IMR-90 (cell line): ENCODE data around the gene COG7. TPM values are rescaled to one million over a fixed set of nuclear protein-coding genes. Genes with fewer than 3 reads are reported as not detected.

ENCODE experiments used
- ATAC-seq: fragments of 200-7000 bp; cut with Tn5 transposase; 2 replicates; pipeline ENCODE4 v1.9.1; 2020; ENCODE audit warnings: low read depth, mild to moderate bottlenecking, moderate library complexity
- BruUV-seq: library from RNA; stranded (reverse); fragments of 400-500 nt; replicated peaks from 2 replicates; lab custom pipeline; 2021; lab: Mats Ljungman, UMichigan
- CTCF ChIA-PET: fragments of 300-600 bp; formaldehyde crosslinking; extraction: SDS; loops from one replicate; lab custom pipeline; 2021; ENCODE audit warnings: antibody characterized with exemption; lab: Yijun Ruan, JAX
- POLR2A ChIA-PET: fragments of 300-600 bp; sonication (Branson Sonifier 250); formaldehyde crosslinking; loops from one replicate; lab custom pipeline; 2022; ENCODE audit warnings: antibody characterized with exemption; ENCODE audit not compliant: unreplicated experiment; lab: Charles Lee
- DNase-seq: peaks from one replicate; pipeline ENCODE4 v3.0.0; 2013
- H2AFZ ChIP-seq: replicated peaks from 2 replicates; pipeline ENCODE3; 2013; ENCODE audit warnings: low read length, mild to moderate bottlenecking; ENCODE audit not compliant: poor library complexity
- H2AK5ac ChIP-seq: 2 replicates; pipeline ENCODE4 v1.6.1; 2013; ENCODE audit warnings: low read depth, low read length, inconsistent platforms
- H2AK9ac ChIP-seq: replicated peaks from 2 replicates; pipeline ENCODE3; 2013; ENCODE audit warnings: mild to moderate bottlenecking, low read depth, low read length, moderate library complexity; ENCODE audit not compliant: poor library complexity
- H2BK120ac ChIP-seq: 2 replicates; pipeline ENCODE4 v1.6.1; 2013; ENCODE audit warnings: low read depth, low read length, inconsistent platforms
- H2BK15ac ChIP-seq: 3 replicates; pipeline ENCODE4 v1.6.1; 2013; ENCODE audit warnings: low read depth, low read length, inconsistent platforms
- H2BK20ac ChIP-seq: 2 replicates; pipeline ENCODE4 v1.6.1; 2013; ENCODE audit warnings: low read depth, mild to moderate bottlenecking, inconsistent platforms, low read length, moderate library complexity
- H2BK5ac ChIP-seq: 2 replicates; pipeline ENCODE4 v1.6.1; 2013; ENCODE audit warnings: mild to moderate bottlenecking, low read depth, low read length, inconsistent platforms; ENCODE audit not compliant: poor library complexity, severe bottlenecking
- H3K14ac ChIP-seq: replicated peaks from 2 replicates; pipeline ENCODE4 v1.6.1; 2013; ENCODE audit warnings: low read depth, low read length, inconsistent platforms
- H3K18ac ChIP-seq: 2 replicates; pipeline ENCODE4 v1.6.1; 2013; ENCODE audit warnings: low read depth, low read length, control low read depth
- H3K23ac ChIP-seq: 2 replicates; pipeline ENCODE4 v1.6.1; 2013; ENCODE audit warnings: low read depth, low read length, inconsistent platforms
- H3K27ac ChIP-seq: 2 replicates; pipeline ENCODE4 v1.5.1; 2013; ENCODE audit warnings: mild to moderate bottlenecking, control low read depth, low read length; ENCODE audit not compliant: insufficient read depth
- H3K27me3 ChIP-seq: 2 replicates; pipeline ENCODE4 v1.6.1; 2013; ENCODE audit warnings: low read length; ENCODE audit not compliant: control insufficient read depth, insufficient read depth
- H3K36me3 ChIP-seq: 2 replicates; pipeline ENCODE4 v1.6.1; 2013; ENCODE audit warnings: low read length, mixed read lengths; ENCODE audit not compliant: control insufficient read depth, insufficient read depth
- H3K4ac ChIP-seq: 2 replicates; pipeline ENCODE4 v1.6.1; 2013; ENCODE audit warnings: low read depth, low read length, inconsistent platforms
- H3K4me1 ChIP-seq: 2 replicates; pipeline ENCODE4 v1.6.1; 2013; ENCODE audit warnings: low read length, mixed read lengths; ENCODE audit not compliant: control insufficient read depth, insufficient read depth
- H3K4me2 ChIP-seq: 2 replicates; pipeline ENCODE4 v1.6.1; 2013; ENCODE audit warnings: low read depth, mild to moderate bottlenecking, control low read depth, low read length, moderate library complexity
- H3K4me3 ChIP-seq: 2 replicates; pipeline ENCODE4 v1.5.1; 2013; ENCODE audit warnings: low read depth, mild to moderate bottlenecking, control low read depth, low read length, moderate library complexity; ENCODE audit not compliant: insufficient read depth
- H3K56ac ChIP-seq: 2 replicates; pipeline ENCODE4 v1.6.1; 2013; ENCODE audit warnings: low read length, inconsistent platforms; ENCODE audit not compliant: insufficient read depth; ENCODE audit errors: extremely low read depth
- H3K79me1 ChIP-seq, 2 experiments: 2 replicates each; pipeline ENCODE4 v1.6.1; 2013; ENCODE audit warnings: low read length in 2 of 2, inconsistent platforms in 1 of 2, low read depth in 1 of 2
- H3K9ac ChIP-seq: 2 replicates; pipeline ENCODE4 v1.6.1; 2013; ENCODE audit warnings: low read depth, low read length, control low read depth
- H3K9me1 ChIP-seq: 2 replicates; pipeline ENCODE4 v1.6.1; 2013; ENCODE audit warnings: low read length, inconsistent platforms; ENCODE audit not compliant: insufficient read depth
- H3K9me3 ChIP-seq: 2 replicates; pipeline ENCODE4 v1.6.1; 2013; ENCODE audit warnings: low read length; ENCODE audit not compliant: control insufficient read depth, insufficient read depth
- H4K20me1 ChIP-seq: 2 replicates; pipeline ENCODE4 v1.6.1; 2013; ENCODE audit warnings: low read length, inconsistent platforms; ENCODE audit not compliant: insufficient read depth
- H4K5ac ChIP-seq: 2 replicates; pipeline ENCODE4 v1.6.1; 2013; ENCODE audit warnings: mild to moderate bottlenecking, low read depth, low read length, control low read depth
- H4K8ac ChIP-seq, 2 experiments: 2 replicates each; pipeline ENCODE4 v1.6.1; 2013; ENCODE audit warnings: low read depth in 2 of 2, low read length in 2 of 2, control low read depth in 1 of 2, inconsistent platforms in 1 of 2
- H4K91ac ChIP-seq: 2 replicates; pipeline ENCODE4 v1.6.1; 2013; ENCODE audit warnings: low read depth, low read length, inconsistent platforms; ENCODE audit not compliant: insufficient read depth
- BHLHE40 ChIP-seq: fragments of 150-350 bp; IDR thresholded peaks from 2 replicates; pipeline ENCODE4 v1.6.1; 2016; ENCODE audit warnings: mild to moderate bottlenecking, low read depth, low read length
- CEBPB ChIP-seq: IDR thresholded peaks from 2 replicates; pipeline ENCODE4 v1.6.1; 2012; ENCODE audit warnings: low read depth, low read length, improper control_type of control experiment
- CHD1 ChIP-seq: IDR thresholded peaks from 2 replicates; pipeline ENCODE4 v1.6.1; 2012; ENCODE audit warnings: low read depth, low read length, improper control_type of control experiment
- MAFK ChIP-seq: IDR thresholded peaks from 2 replicates; pipeline ENCODE4 v1.6.1; 2012; ENCODE audit warnings: low read depth, low read length, improper control_type of control experiment
- MAZ ChIP-seq: IDR thresholded peaks from 2 replicates; pipeline ENCODE4 v1.6.1; 2012; ENCODE audit warnings: low read depth, mild to moderate bottlenecking, low read length, improper control_type of control experiment, moderate library complexity, borderline replicate concordance
- MXI1 ChIP-seq: IDR thresholded peaks from 2 replicates; pipeline ENCODE4 v1.6.1; 2012; ENCODE audit warnings: low read depth, mild to moderate bottlenecking, low read length, moderate library complexity, borderline replicate concordance
- NFE2L2 ChIP-seq: fragments of 150-350 bp; IDR thresholded peaks from 2 replicates; pipeline ENCODE4 v1.6.1; 2016; ENCODE audit warnings: low read depth, mild to moderate bottlenecking, low read length
- POLR2A ChIP-seq: IDR thresholded peaks from 2 replicates; pipeline ENCODE4 v1.6.1; 2012; ENCODE audit warnings: mild to moderate bottlenecking, low read depth, low read length
- RAD21 ChIP-seq: IDR thresholded peaks from 2 replicates; pipeline ENCODE4 v1.6.1; 2012; ENCODE audit warnings: low read length, improper control_type of control experiment
- RCOR1 ChIP-seq: IDR thresholded peaks from 2 replicates; pipeline ENCODE4 v1.6.1; 2012; ENCODE audit warnings: mild to moderate bottlenecking, low read length, improper control_type of control experiment; ENCODE audit not compliant: insufficient replicate concordance
- RFX5 ChIP-seq: IDR thresholded peaks from 2 replicates; pipeline ENCODE4 v1.8.0; 2012; ENCODE audit warnings: low read depth, mild to moderate bottlenecking, low read length, moderate library complexity
- SMC3 ChIP-seq: fragments of 150-350 bp; IDR thresholded peaks from 2 replicates; pipeline ENCODE4 v1.6.1; 2016; ENCODE audit warnings: low read depth, mild to moderate bottlenecking, antibody characterized with exemption, low read length, moderate library complexity
- WGBS, 2 experiments: methylation state at CpG; one replicate each; pipeline versions ENCODE4 v1.1.5 to v1.1.7; 2013; ENCODE audit warnings: missing lambda C conversion rate in 2 of 2; ENCODE audit not compliant: insufficient read length in 1 of 2; ENCODE audit errors: extremely low coverage in 2 of 2; 5-methylcytosine and 5-hydroxymethylcytosine counted together
- dilution Hi-C: fragments of 300-500 bp; cut with HindIII; formaldehyde crosslinking; loops from one replicate; pipeline ENCODE4 v1.14.3; 2018; ENCODE audit warnings: low sequenced_read_pairs; ENCODE audit not compliant: unreplicated experiment
- in situ Hi-C: fragments of 300-500 bp; cut with MboI; formaldehyde crosslinking; loops from 3 replicates; pipeline ENCODE4 v1.14.3; 2019; ENCODE audit warnings: low sequenced_read_pairs, inconsistent platforms, mixed read lengths
- intact Hi-C: fragments of 100-400 bp; cut with micrococcal nuclease; formaldehyde crosslinking; loops from 2 replicates; pipeline ENCODE4 v1.10.0; 2022
- polyA plus RNA-seq, 3 experiments: library from polyadenylated mRNA; depleted of rRNA; stranded (reverse); fragments of >200 nt; gene quantifications; 2 replicates each; pipeline ENCODE4 v1.2.3, GENCODE V29; 2012; ENCODE audit warnings: low replicate concordance in 1 of 3
- total RNA-seq: library from RNA; depleted of rRNA; stranded (reverse); fragments of >200 nt; gene quantifications from 2 replicates; pipeline ENCODE4 v1.2.3, GENCODE V29; 2012
- TF ChIP-seq, protein P1 (sequence below): conservative IDR thresholded peaks from 2 replicates; pipeline ENCODE4 v1.5.1; 2012; ENCODE audit warnings: mild to moderate bottlenecking, low read depth, low read length, improper control_type of control experiment
- TF ChIP-seq, protein P2 (sequence below): fragments of 150-350 bp; IDR thresholded peaks from 2 replicates; pipeline ENCODE4 v1.6.1; 2016; ENCODE audit warnings: low read depth, mild to moderate bottlenecking, low read length, moderate library complexity, borderline replicate concordance
- TF ChIP-seq, protein P3 (sequence below): fragments of 150-350 bp; IDR thresholded peaks from 2 replicates; pipeline ENCODE4 v1.6.1; 2017; ENCODE audit warnings: mild to moderate bottlenecking, antibody characterized with exemption, low read length, low read depth

The COG7 gene
- total and polyA plus RNA-seq, 2 of the 4 experiments (the other 2 are of a cell fraction) = 28.5 to 43.7 TPM

DNA sequence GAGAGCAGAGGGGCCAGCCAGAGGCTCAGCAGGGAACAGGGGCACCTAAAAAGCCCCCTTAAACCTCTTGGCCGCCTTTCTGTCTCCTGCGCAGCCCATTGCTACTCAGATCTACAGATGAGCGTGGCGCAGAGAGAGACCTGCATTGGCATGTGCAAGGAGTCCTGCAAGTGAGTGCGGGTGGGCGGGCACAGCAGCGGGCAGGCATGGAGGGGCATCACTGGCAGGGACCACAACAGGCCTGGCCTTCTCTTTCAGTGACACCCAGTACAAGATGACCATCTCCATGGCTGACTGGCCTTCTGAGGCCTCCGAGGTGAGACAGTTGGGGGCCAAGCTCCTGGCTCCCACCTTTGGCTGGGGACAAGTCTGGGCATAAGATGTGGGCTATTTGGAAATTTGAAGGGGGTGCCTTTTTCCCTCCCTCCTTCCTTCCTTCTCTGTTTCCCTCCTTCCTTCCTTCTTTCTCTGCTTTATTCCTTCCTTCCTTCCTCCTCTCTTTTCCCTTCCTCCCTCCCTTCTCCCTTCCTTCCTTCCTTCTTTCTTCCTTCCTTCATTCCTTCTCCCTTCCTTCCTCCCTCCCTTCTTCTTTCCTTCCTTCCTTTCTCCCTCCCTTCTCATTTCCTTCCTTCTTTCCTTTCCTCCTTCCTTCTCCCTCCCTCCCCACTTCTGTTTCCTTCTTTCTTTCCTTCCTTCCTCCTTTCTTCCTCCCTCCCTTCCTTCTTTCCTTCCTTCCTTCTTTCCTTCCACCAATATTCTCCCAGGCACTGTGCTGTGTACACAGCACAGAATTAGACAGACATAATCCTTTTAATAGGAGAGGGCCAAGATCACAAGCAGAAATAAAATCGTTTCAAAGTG, 75.7 kb downstream of the COG7 start:
- BruUV-seq = no TSS peak
- no peak overlapping the region for H2AK5ac ChIP-seq
- no peak overlapping the region for H3K14ac ChIP-seq
- no peak overlapping the region for H4K5ac ChIP-seq
- H4K8ac ChIP-seq = no peak overlapping the region
- no peak overlapping the region for H2BK5ac ChIP-seq
- ATAC-seq = no peak
- POLR2A ChIA-PET = no interaction called here
- no peak overlapping the region for H2BK15ac ChIP-seq
- no peak overlapping the region for H3K9ac ChIP-seq
- H3K27ac ChIP-seq = no peak overlapping the region
- dilution Hi-C loops (no loop called here), intact Hi-C loops (no loop called here), in situ Hi-C loops (no loop called here)
- DNase-seq = no peak
- H3K18ac ChIP-seq = no peak overlapping the region
- no peak overlapping the region for H3K4me3 ChIP-seq
- H2AFZ ChIP-seq = no peak overlapping the region
- no peaks in the 10 kb centered on the region for H3K9me3 ChIP-seq
- H3K4ac ChIP-seq = no peak overlapping the region
- no peaks in the 10 kb centered on the region for H3K36me3 ChIP-seq
- H2BK20ac ChIP-seq = no peak overlapping the region
- H3K9me1 ChIP-seq = no peaks in the 10 kb centered on the region
- H3K79me1 ChIP-seq = no peaks in the 10 kb centered on the region
- H2AK9ac ChIP-seq = no peak overlapping the region
- peaks cover 4% of the 10 kb centered on the region; the same call in 1 of the 2 replicates for H3K27me3 ChIP-seq
- CTCF ChIA-PET = no interaction called here
- no peak overlapping the region for H3K4me2 ChIP-seq
- no peak overlapping the region for H3K56ac ChIP-seq
- no peak overlapping the region for H2BK120ac ChIP-seq
- H4K91ac ChIP-seq = no peak overlapping the region
- no peak overlapping the region for H3K23ac ChIP-seq
- H4K20me1 ChIP-seq = no peaks in the 10 kb centered on the region
- WGBS, 2 experiments = 79% methylated on average over 4 of the region's 9 CpGs; no CpG with 5 or more reads in 1 of the 2 experiments
- H3K4me1 ChIP-seq = no peaks in the 10 kb centered on the region
- TF ChIP-seq RAD21 = no peak
- TF ChIP-seq MAZ = no peak
- TF ChIP-seq, protein P1, sequence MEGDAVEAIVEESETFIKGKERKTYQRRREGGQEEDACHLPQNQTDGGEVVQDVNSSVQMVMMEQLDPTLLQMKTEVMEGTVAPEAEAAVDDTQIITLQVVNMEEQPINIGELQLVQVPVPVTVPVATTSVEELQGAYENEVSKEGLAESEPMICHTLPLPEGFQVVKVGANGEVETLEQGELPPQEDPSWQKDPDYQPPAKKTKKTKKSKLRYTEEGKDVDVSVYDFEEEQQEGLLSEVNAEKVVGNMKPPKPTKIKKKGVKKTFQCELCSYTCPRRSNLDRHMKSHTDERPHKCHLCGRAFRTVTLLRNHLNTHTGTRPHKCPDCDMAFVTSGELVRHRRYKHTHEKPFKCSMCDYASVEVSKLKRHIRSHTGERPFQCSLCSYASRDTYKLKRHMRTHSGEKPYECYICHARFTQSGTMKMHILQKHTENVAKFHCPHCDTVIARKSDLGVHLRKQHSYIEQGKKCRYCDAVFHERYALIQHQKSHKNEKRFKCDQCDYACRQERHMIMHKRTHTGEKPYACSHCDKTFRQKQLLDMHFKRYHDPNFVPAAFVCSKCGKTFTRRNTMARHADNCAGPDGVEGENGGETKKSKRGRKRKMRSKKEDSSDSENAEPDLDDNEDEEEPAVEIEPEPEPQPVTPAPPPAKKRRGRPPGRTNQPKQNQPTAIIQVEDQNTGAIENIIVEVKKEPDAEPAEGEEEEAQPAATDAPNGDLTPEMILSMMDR = no peak
- TF ChIP-seq RCOR1 = no peak
- TF ChIP-seq, protein P2, sequence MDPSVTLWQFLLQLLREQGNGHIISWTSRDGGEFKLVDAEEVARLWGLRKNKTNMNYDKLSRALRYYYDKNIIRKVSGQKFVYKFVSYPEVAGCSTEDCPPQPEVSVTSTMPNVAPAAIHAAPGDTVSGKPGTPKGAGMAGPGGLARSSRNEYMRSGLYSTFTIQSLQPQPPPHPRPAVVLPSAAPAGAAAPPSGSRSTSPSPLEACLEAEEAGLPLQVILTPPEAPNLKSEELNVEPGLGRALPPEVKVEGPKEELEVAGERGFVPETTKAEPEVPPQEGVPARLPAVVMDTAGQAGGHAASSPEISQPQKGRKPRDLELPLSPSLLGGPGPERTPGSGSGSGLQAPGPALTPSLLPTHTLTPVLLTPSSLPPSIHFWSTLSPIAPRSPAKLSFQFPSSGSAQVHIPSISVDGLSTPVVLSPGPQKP = no peak
- TF ChIP-seq RFX5 = no peak
- TF ChIP-seq, protein P3, sequence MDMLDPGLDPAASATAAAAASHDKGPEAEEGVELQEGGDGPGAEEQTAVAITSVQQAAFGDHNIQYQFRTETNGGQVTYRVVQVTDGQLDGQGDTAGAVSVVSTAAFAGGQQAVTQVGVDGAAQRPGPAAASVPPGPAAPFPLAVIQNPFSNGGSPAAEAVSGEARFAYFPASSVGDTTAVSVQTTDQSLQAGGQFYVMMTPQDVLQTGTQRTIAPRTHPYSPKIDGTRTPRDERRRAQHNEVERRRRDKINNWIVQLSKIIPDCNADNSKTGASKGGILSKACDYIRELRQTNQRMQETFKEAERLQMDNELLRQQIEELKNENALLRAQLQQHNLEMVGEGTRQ = no peak
- TF ChIP-seq MXI1 = no peak
- no peak for TF ChIP-seq MAFK
- no peak for TF ChIP-seq NFE2L2
- no peak for TF ChIP-seq SMC3
- TF ChIP-seq CHD1 = no peak
- TF ChIP-seq CEBPB = no peak
- no peak for TF ChIP-seq POLR2A
- TF ChIP-seq BHLHE40 = no peak
